Upper lobe of left lung (tissue), 4 donors: ENCODE results near the gene EML1.

Experiments used
- CTCF ChIP-seq, 6 experiments: fragments of 450-650 bp in 4 of 6; fragments of 200-600 bp in 2 of 6; sonication (generic) in 2 of 6; IDR thresholded peaks; one replicate each; pipeline ENCODE4 v1.5.1; 2016 to 2019; ENCODE audit warnings: antibody characterized with exemption in 6 of 6
- EP300 ChIP-seq, 4 donors: sonication (generic); formaldehyde crosslinking; IDR thresholded peaks; one replicate each; pipeline ENCODE4 v1.5.1; 2017; ENCODE audit warnings: antibody characterized with exemption in 4 of 4, control low read depth in 2 of 4
- POLR2A ChIP-seq, 4 donors: fragments of 450-650 bp; IDR thresholded peaks; one replicate each; pipeline ENCODE4 v1.5.1; 2016 to 2017; ENCODE audit warnings: antibody characterized with exemption in 4 of 4, mild to moderate bottlenecking in 2 of 4
- POLR2AphosphoS5 ChIP-seq, 2 donors: sonication (generic); formaldehyde crosslinking; IDR thresholded peaks; one replicate each; pipeline ENCODE4 v1.5.1; 2017; ENCODE audit warnings: antibody characterized with exemption in 2 of 2

GRCh38 chr14:99982537-99983250, 189.5 kb downstream of the EML1 start:
- TF ChIP-seq CTCF (IDR thresholded peaks at IDR 0.05) = peak; percentile 71 to 88 (median 83)
- no peak for TF ChIP-seq POLR2A (IDR thresholded peaks at IDR 0.05)
- TF ChIP-seq POLR2AphosphoS5 (IDR thresholded peaks at IDR 0.05) = no peak
- no peak for TF ChIP-seq EP300 (IDR thresholded peaks at IDR 0.05)
